Ascending aorta (tissue), 2 donors: ENCODE measurements around the gene GPX4. TPM values are rescaled to one million over a fixed set of nuclear protein-coding genes. Genes with fewer than 3 reads are reported as not detected.
A peak's percentile ranks its signal among the peaks of the same experiment; 100 is the strongest.

Experiments used
- DNase-seq, 2 donors: peaks; one replicate each; pipeline ENCODE4 v3.0.0-alpha.2; 2019; ENCODE audit warnings: low spot score in 2 of 2
- H3K27ac ChIP-seq, 2 donors: fragments of 200-600 bp; sonication (generic); one replicate each; pipeline ENCODE4 v1.5.1; 2016 to 2017; ENCODE audit warnings: mild to moderate bottlenecking in 1 of 2
- H3K27me3 ChIP-seq: fragments of 200-600 bp; sonication (generic); one replicate; pipeline ENCODE4 v1.5.1; 2017
- H3K36me3 ChIP-seq, 2 donors: fragments of 200-600 bp; sonication (generic); one replicate each; pipeline ENCODE4 v1.5.1; 2016
- H3K4me1 ChIP-seq, 2 donors: fragments of 200-600 bp; sonication (generic); one replicate each; pipeline ENCODE4 v1.5.1; 2016 to 2017; ENCODE audit warnings: mild to moderate bottlenecking in 1 of 2
- H3K4me3 ChIP-seq, 2 donors: fragments of 200-600 bp; sonication (generic); one replicate each; pipeline ENCODE4 v1.5.1; 2016 to 2017; ENCODE audit warnings: mild to moderate bottlenecking in 1 of 2
- H3K9me3 ChIP-seq, 2 donors: fragments of 200-600 bp; sonication (generic); one replicate each; pipeline ENCODE4 v1.5.1; 2016
- intact Hi-C: fragments of 100-400 bp; cut with DNase I; formaldehyde crosslinking; loops from one replicate; pipeline ENCODE4 v1.15.1; 2023
- total RNA-seq: library from RNA; depleted of rRNA; stranded (reverse); fragments of >200 nt; gene quantifications from one replicate; pipeline ENCODE4 v1.1.0, GENCODE V29; 2016
- TF ChIP-seq, protein P1 (sequence below), 3 experiments: fragments of 200-600 bp in 2 of 3; fragments of 450-650 bp in 1 of 3; sonication (generic) in 2 of 3; IDR thresholded peaks; one replicate each; pipeline ENCODE4 v1.5.1; 2016 to 2019; ENCODE audit warnings: antibody characterized with exemption in 3 of 3, mild to moderate bottlenecking in 1 of 3, moderate library complexity in 1 of 3

The GPX4 gene
- total RNA-seq, 1 donor from 2014 or later: 348 TPM

DNA sequence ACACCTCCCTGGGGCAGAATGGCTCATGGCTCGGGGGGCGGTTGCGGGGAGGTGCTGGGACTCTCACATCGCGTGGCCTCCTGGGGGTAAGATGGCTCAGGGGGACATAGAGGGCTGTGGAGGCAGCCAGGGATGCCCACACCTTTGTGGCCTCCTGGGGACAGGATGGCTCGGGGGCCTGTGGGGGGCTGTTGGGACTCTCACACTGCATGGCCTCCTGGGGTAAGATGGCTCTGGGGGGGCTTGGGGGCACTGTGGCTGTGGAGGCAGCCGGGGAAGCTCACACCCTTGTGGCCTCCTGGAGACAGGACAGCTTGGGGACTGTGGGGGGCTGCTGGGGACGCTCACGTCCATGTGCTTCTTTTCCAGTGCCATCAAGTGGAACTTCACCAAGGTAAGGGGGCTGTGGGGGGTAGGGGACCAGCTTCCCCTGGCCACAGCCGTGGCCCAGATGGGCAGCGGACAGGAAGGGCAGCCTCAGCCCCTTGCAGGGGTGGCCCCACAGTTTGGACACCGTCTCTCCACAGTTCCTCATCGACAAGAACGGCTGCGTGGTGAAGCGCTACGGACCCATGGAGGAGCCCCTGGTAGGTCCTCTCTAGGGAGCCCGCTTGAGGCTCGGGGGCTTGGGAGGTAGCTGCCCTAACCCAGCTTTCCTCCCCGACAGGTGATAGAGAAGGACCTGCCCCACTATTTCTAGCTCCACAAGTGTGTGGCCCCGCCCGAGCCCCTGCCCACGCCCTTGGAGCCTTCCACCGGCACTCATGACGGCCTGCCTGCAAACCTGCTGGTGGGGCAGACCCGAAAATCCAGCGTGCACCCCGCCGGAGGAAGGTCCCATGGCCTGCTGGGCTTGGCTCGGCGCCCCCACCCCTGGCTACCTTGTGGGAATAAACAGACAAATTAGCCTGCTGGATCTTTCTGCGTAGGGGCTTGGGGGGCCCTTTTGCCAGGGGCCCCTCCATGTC lies 2.4 kb downstream of the GPX4 start:
- intact Hi-C loops: no loop called here
- no peak for DNase-seq
- TF ChIP-seq, protein P1, sequence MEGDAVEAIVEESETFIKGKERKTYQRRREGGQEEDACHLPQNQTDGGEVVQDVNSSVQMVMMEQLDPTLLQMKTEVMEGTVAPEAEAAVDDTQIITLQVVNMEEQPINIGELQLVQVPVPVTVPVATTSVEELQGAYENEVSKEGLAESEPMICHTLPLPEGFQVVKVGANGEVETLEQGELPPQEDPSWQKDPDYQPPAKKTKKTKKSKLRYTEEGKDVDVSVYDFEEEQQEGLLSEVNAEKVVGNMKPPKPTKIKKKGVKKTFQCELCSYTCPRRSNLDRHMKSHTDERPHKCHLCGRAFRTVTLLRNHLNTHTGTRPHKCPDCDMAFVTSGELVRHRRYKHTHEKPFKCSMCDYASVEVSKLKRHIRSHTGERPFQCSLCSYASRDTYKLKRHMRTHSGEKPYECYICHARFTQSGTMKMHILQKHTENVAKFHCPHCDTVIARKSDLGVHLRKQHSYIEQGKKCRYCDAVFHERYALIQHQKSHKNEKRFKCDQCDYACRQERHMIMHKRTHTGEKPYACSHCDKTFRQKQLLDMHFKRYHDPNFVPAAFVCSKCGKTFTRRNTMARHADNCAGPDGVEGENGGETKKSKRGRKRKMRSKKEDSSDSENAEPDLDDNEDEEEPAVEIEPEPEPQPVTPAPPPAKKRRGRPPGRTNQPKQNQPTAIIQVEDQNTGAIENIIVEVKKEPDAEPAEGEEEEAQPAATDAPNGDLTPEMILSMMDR (IDR thresholded peaks at IDR 0.05): no peak
- Histone ChIP-seq H3K36me3 (peaks cover 49 to 53% of the 10 kb centered on the region in 2 donors), H3K27ac (peak overlapping the region; percentile 99), H3K4me1 (peaks cover 22% of the 10 kb centered on the region in 2 donors), H3K9me3 (no peaks in the 10 kb centered on the region), H3K27me3 (no peaks in the 10 kb centered on the region), H3K4me3 (peak overlapping the region; percentile 84 to 93)

DNA sequence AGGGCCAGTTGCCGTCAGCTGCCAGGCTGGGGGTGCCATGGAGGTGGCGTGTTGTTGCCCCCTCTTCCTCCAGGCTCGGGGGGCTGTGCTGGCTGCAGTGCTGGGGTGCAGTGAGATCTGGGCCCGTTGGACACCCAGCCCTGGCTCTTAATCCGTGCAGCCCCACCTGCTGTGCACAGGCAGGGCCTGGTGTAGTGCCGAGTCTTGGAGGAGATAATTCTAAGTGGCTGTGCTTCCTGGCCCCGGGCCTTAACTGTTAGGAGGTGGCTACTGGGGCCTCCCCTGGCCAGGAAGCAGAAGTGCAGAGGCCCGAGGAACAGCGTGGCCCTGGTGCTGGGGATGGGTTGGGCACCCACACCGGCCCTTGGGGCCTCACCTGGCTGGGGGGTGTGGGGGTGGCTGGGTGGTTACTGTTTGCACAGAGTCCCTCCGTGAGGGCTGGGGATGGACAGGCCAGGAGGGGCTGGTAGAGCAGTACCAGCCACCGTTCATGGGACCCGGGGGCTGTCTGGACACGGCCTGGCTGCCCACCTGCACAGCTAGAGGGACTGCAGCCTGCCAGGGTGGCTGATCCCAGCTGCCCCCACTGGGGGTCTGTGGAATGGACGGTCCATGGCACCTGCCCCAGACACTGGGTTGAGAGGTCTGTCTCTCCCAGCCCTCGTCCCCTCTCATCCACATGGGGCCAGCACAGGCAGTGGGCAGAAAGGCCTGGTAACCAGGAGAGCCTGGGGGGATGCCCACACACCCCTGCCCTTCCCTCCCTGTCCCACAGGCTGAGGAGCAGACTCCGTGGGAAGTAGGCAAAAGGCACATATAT lies 3.3 kb downstream of the GPX4 start:
- Histone ChIP-seq H3K36me3 (peaks cover 57 to 62% of the 10 kb centered on the region in 2 donors), H3K9me3 (no peaks in the 10 kb centered on the region), H3K27me3 (no peaks in the 10 kb centered on the region), H3K27ac (peak overlapping the region in 1 of 2 donors; percentile 99), H3K4me3 (no peak overlapping the region), H3K4me1 (peaks cover 17 to 18% of the 10 kb centered on the region in 2 donors)
- no peak for DNase-seq
- intact Hi-C loops: no loop called here
- TF ChIP-seq, protein P1 (IDR thresholded peaks at IDR 0.05): peak in 1 of 3 experiments; percentile 4

DNA sequence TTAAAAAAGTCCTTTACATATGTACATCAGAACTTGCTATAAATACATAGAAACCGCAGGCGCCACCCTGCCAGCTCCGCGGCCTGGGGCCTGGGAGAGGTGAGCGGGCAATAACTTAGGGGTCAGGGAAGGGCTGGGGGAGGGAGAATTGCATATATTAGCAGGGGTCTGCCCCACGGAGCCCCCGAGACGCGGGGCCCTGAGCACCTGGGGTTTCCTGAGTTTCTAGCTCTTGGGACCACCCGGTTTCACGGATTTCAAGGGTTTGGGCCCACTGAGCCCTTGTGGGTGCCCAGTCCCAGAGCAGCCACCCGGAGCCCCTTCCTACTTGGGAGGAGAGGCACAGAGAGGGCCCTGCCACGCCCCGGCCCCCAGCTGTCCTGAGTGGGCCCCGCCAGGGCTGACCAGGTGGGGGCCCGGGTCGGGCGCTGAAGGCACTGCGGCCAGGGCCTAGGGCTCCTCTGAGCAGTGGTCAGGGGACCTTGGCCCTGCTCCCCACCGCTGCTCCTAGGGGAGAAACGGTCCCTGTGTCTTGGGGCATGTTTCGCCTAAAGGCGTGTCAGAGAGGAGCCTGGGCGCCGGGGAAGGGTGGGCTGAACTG lies 4.0 kb downstream of the GPX4 start:
- Histone ChIP-seq H3K27me3 (no peaks in the 10 kb centered on the region), H3K4me3 (no peak overlapping the region), H3K4me1 (peaks cover 13 to 20% of the 10 kb centered on the region in 2 donors), H3K27ac (no peak overlapping the region), H3K36me3 (peaks cover 64 to 69% of the 10 kb centered on the region in 2 donors), H3K9me3 (no peaks in the 10 kb centered on the region)
- TF ChIP-seq, protein P1 (IDR thresholded peaks at IDR 0.05): no peak
- no peak for DNase-seq
- intact Hi-C loops: no loop called here

DNA sequence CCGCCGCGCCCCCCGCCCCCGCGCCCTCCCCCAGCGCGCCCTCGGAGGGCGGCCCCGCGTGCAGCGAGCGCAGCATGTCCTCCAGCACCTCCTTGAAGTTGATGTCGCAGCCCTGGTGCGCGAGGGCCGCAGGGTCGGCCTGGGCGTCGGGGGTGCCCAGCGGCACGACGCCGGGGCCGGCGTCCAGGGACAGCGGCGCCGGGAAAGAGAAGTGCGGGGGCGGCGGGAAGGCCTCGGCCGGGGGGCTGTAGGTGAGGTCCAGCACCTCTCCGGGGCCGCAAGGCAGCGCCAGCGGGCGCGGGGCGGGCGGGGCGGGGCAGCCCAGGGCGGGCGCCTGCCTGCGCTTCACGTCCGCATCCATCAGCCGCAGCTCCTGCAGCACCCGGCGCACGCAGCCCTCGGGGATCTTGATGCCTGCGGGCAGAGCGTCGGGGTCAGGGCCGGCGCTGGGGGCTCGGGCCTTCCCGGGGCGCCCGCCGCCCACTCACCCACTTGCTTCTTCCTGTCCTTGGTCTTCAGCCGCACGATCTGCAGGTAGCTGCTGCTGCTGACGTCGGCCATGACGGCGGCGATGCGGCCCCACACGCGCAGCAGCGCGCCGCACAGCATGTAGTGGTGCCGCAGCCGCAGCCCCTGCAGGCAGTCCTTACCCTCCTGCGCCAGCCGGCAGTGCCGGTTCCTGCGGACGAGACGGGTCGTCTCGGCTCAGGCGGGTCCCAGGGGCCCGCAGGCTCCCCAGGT lies 4.7 kb downstream of the GPX4 start:
- intact Hi-C loops: no loop called here
- no peaks in the 10 kb centered on the region for H3K27me3 ChIP-seq
- no peak overlapping the region for H3K27ac ChIP-seq
- no peak overlapping the region for H3K4me3 ChIP-seq
- H3K9me3 ChIP-seq: no peaks in the 10 kb centered on the region
- H3K4me1 ChIP-seq: peaks cover 8 to 18% of the 10 kb centered on the region in 2 donors
- DNase-seq: no peak
- peaks cover 66 to 72% of the 10 kb centered on the region in 2 donors for H3K36me3 ChIP-seq
- TF ChIP-seq, protein P1 (IDR thresholded peaks at IDR 0.05): no peak
